Large intestine (tissue), 3 donors: Measurements from ENCODE around the gene WRAP73. TPM values are rescaled to one million over a fixed set of nuclear protein-coding genes. Genes with fewer than 3 reads are reported as not detected.

ENCODE experiments used
- DNase-seq, 2 donors: peaks; one replicate each; pipeline versions ENCODE4 v3.0.0 to v3.0.0-alpha.2; 2013
- H3K27ac ChIP-seq: one replicate; pipeline ENCODE4 v1.5.1; 2013; ENCODE audit warnings: low read length
- H3K27me3 ChIP-seq: 2 replicates; pipeline ENCODE4 v1.6.1; 2013; ENCODE audit warnings: low read length; ENCODE audit not compliant: control insufficient read depth, insufficient read depth
- H3K36me3 ChIP-seq: 2 replicates; pipeline ENCODE4 v1.6.1; 2013; ENCODE audit warnings: low read length; ENCODE audit not compliant: control insufficient read depth, insufficient read depth
- H3K4me1 ChIP-seq: one replicate; pipeline ENCODE4 v1.6.1; 2013; ENCODE audit warnings: low read length; ENCODE audit not compliant: control insufficient read depth, insufficient read depth
- H3K4me3 ChIP-seq: one replicate; pipeline ENCODE4 v1.5.1; 2013; ENCODE audit warnings: low read length
- H3K9me3 ChIP-seq: one replicate; pipeline ENCODE4 v1.6.1; 2013; ENCODE audit warnings: mild to moderate bottlenecking, low read depth, low read length, moderate library complexity; ENCODE audit not compliant: control insufficient read depth
- WGBS: methylation state at CpG from one replicate; pipeline ENCODE4 v1.1.5; 2013; ENCODE audit warnings: low lambda C conversion rate; ENCODE audit not compliant: insufficient coverage; 5-methylcytosine and 5-hydroxymethylcytosine counted together
- polyA plus RNA-seq: library from polyadenylated mRNA; unstranded; fragments of 120-200 nt; gene quantifications from one replicate; pipeline ENCODE4 v1.2.1, GENCODE V29; 2013

The WRAP73 gene
- polyA plus RNA-seq, 1 donor, result 15.6 TPM

- H3K36me3 ChIP-seq, result peaks cover 61% of the 10 kb centered on the region
- WGBS, result no CpG with 5 or more reads among the region's 14 CpGs
- DNase-seq, result no peak
- H3K27ac ChIP-seq, result no peak overlapping the region
- no peaks in the 10 kb centered on the region for H3K9me3 ChIP-seq
- H3K4me3 ChIP-seq, result no peak overlapping the region
- H3K27me3 ChIP-seq, result no peaks in the 10 kb centered on the region
- no peaks in the 10 kb centered on the region for H3K4me1 ChIP-seq
Measured at GRCh38 chr1:3636080-3636479, 13.8 kb downstream of the WRAP73 start.

- Histone ChIP-seq H3K27me3 (no peaks in the 10 kb centered on the region), H3K9me3 (no peaks in the 10 kb centered on the region), H3K27ac (no peak overlapping the region), H3K4me3 (no peak overlapping the region), H3K36me3 (peaks cover 75% of the 10 kb centered on the region), H3K4me1 (no peaks in the 10 kb centered on the region)
- no peak for DNase-seq
- no CpG with 5 or more reads among the region's 22 CpGs for WGBS
Measured at GRCh38 chr1:3634059-3634800, 15.7 kb downstream of the WRAP73 start.

- DNase-seq, result no peak
- H3K4me3 ChIP-seq, result no peak overlapping the region
- H3K27me3 ChIP-seq, result no peaks in the 10 kb centered on the region
- H3K4me1 ChIP-seq, result no peaks in the 10 kb centered on the region
- no peaks in the 10 kb centered on the region for H3K9me3 ChIP-seq
- peaks cover 80% of the 10 kb centered on the region for H3K36me3 ChIP-seq
- H3K27ac ChIP-seq, result no peak overlapping the region
- WGBS, result 100% methylated on average over 1 of the region's 28 CpGs
Measured at GRCh38 chr1:3633344-3634058, 16.4 kb downstream of the WRAP73 start.

GRCh38 chr1:3632716-3633343 is 17.1 kb downstream of the WRAP73 start:
- H3K4me3 ChIP-seq, result no peak overlapping the region
- H3K4me1 ChIP-seq, result no peaks in the 10 kb centered on the region
- H3K27ac ChIP-seq, result no peak overlapping the region
- no peak for DNase-seq
- H3K9me3 ChIP-seq, result no peaks in the 10 kb centered on the region
- H3K36me3 ChIP-seq, result peaks cover 80% of the 10 kb centered on the region
- WGBS, result 100% methylated on average over 1 of the region's 26 CpGs
- H3K27me3 ChIP-seq, result no peaks in the 10 kb centered on the region

GRCh38 chr1:3632298-3632697 is 17.6 kb downstream of the WRAP73 start:
- Histone ChIP-seq H3K9me3 (no peaks in the 10 kb centered on the region), H3K36me3 (peaks cover 80% of the 10 kb centered on the region), H3K27ac (no peak overlapping the region), H3K4me1 (no peaks in the 10 kb centered on the region), H3K4me3 (no peak overlapping the region), H3K27me3 (no peaks in the 10 kb centered on the region)
- no peak for DNase-seq
- WGBS, result no CpG with 5 or more reads among the region's 17 CpGs

- Histone ChIP-seq H3K4me3 (no peak overlapping the region), H3K9me3 (no peaks in the 10 kb centered on the region), H3K27me3 (no peaks in the 10 kb centered on the region), H3K27ac (no peak overlapping the region), H3K36me3 (peaks cover 79% of the 10 kb centered on the region), H3K4me1 (peaks cover under 1% of the 10 kb centered on the region)
- DNase-seq, result no peak
- WGBS, result no CpG with 5 or more reads among the region's 36 CpGs
Measured at GRCh38 chr1:3631320-3632260, 18.3 kb downstream of the WRAP73 start.

GRCh38 chr1:3630914-3631313 is 19.0 kb downstream of the WRAP73 start:
- DNase-seq, result no peak
- no CpG with 5 or more reads among the region's 9 CpGs for WGBS
- no peaks in the 10 kb centered on the region for H3K9me3 ChIP-seq
- H3K4me3 ChIP-seq, result no peak overlapping the region
- H3K4me1 ChIP-seq, result peaks cover 5% of the 10 kb centered on the region
- H3K27me3 ChIP-seq, result no peaks in the 10 kb centered on the region
- H3K36me3 ChIP-seq, result peaks cover 73% of the 10 kb centered on the region
- no peak overlapping the region for H3K27ac ChIP-seq

GRCh38 chr1:3630161-3630611 is 19.7 kb downstream of the WRAP73 start:
- Histone ChIP-seq H3K4me3 (no peak overlapping the region), H3K27me3 (no peaks in the 10 kb centered on the region), H3K9me3 (no peaks in the 10 kb centered on the region), H3K27ac (no peak overlapping the region), H3K36me3 (peaks cover 68% of the 10 kb centered on the region), H3K4me1 (peaks cover 7% of the 10 kb centered on the region)
- no CpG with 5 or more reads among the region's 11 CpGs for WGBS
- no peak for DNase-seq

- H3K27ac ChIP-seq, result no peak overlapping the region
- H3K36me3 ChIP-seq, result peaks cover 63% of the 10 kb centered on the region
- H3K27me3 ChIP-seq, result no peaks in the 10 kb centered on the region
- no peak for DNase-seq
- H3K4me3 ChIP-seq, result no peak overlapping the region
- no CpG with 5 or more reads among the region's 16 CpGs for WGBS
- peaks cover 7% of the 10 kb centered on the region for H3K4me1 ChIP-seq
- no peaks in the 10 kb centered on the region for H3K9me3 ChIP-seq
Measured at GRCh38 chr1:3629561-3630160, 20.2 kb downstream of the WRAP73 start.
